ENCODE results near the gene SORL1.
"Not testable (repeated sequence)": the region's sequence is repeated elsewhere in the genome, so short reads cannot be mapped to it uniquely, and the experiment has no call there.

SORL1 gene

DNA sequence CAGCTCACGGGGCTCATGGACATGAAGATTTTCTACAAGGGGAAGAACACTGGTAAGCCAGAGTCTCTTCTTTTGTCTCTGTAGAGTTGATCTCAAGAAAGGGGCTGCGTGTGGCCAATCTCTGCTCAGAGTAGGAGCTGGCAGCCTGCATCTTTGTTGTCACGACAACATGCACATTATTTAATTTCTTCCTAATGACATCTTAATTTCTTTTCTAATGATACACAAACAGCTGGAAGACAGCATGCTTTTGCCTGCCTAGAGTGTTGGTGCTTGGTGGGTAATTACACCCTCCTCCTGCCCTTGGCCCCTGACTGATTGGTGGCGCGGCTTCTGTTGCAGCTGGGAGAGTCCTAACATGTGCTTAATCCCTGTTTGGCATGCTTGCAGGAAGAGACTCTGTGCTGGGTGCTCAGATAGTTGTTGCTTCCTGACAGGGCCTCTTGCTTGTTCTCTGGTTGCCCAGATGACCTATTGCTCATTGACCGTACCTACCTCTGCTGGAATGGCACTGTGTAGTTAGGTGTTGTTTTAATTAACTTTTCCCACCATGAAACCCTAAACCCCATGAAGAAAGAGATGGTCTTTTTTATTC, 107.6 kb downstream of the SORL1 start:
- DNase-seq: no peak

DNA sequence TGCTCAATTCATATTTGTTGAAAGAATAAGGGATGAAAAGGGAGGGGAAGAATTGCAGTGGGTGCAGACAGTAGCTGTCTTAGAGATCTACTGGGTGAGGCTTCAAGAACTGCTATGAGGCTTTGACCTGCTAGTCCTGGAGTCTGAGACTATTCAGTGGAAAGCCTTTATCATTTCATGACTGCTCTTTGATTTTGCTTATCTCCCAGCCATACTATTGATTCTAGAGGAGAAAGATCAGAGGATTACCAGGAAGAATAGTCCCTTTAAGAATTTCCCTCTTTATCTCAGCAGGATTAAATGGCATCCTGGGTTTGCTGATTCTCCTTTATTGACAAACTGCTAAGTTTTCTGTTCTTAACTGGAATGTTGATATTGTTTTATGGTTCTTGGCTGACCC, 108.1 kb downstream of the SORL1 start:
- no peak for DNase-seq

DNA sequence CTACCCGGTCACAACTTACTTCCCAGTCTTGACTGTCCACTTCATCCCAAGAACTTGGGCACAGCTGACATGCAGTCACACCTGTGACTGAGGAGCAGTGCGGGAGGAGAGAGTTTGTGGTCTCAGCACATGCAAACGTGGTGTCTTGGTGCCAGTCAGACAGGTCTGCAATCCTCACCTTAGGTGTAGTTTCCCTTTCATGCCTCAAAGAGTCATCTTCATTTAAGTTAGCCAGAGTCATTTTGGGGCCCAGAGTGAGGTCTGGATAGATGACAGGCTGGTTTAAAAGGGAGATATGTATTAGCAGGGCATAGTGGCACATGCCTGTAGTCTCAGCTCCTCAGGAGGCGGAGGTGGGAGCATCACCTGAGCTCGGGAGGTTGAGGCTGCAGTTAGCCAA, 109.1 kb downstream of the SORL1 start:
- DNase-seq: no peak

DNA sequence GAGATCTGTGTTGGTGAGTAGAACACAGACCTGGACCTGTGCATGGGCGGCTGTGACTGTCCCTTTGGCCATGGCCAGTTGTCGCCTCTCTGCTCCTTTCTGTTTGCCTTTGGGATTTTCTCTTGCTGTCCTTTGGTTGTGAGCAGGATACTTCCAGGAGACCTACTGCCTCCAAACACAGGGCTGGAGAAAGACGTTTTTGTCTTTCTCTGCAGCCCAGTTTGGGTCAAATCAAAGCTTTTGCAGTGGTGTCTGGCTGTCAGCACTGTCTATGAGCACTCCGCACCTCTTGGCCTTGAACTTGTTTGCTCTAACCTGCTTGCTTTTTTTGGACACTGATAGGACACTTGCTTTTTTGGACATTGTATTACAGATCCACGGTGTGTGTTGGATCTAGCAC, 109.6 kb downstream of the SORL1 start:
- no peak for DNase-seq

DNA sequence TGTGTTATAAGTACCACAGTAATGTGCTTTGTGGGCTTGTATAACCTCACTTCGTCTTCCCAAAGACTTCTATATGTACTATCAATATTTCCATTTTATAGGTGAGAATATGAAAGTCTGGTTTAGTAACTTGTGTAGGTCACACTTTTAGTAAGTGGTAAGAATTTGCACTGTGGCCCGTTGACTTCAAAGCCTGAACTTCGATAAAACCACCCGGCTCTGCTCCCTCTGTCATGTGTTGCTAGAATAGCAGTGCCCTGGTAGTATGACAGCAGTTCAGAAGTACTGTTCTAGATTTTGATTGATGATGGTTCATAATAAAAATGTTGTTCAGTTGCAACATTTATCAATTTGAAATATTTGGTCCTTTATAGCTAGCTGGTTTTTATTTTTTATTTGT, 110.9 kb downstream of the SORL1 start:
- DNase-seq: no peak

DNA sequence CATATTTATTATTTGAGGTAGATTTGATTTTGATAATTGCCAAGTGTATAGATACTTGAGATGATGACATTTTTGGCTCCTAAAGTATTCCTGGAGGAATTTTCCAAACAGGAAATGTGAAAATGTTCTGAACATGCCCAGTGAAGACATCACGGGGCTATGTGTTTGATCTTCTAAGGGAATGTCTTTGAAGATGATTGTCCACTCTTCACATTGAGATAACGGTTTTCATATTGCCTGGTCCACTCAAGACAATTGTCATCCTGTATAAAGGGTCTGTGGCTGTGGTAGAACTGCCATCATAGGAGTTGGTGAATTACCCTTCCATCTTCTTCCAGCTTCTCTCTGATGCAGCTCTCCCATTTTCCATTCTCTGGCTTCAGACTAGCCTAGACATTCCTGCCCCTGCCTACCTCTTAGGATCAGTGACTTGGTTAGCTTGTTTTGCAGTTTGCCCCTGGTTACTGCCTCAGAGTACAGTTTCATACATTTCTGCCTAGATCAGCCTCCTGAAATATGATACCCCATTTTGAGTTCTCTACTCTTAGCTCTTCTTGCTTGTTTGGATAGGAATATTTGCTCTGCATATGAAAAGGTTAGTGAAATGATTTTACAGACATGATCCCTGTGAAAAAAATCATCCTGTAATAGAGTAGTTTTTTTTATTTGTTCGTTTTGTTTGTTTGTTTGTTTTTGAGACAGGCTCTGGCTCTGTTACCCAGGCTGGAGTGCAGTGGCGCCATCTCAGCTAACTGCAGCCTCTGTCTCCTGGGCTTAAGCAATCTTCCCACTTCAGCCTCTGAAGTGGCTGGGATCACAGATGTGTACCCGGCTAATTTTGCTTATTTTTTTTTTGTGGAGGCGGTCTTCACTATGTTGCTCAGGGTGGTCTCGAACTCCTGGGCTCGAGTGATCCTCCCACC, 112.0 kb downstream of the SORL1 start:
- DNase-seq: no peak

DNA sequence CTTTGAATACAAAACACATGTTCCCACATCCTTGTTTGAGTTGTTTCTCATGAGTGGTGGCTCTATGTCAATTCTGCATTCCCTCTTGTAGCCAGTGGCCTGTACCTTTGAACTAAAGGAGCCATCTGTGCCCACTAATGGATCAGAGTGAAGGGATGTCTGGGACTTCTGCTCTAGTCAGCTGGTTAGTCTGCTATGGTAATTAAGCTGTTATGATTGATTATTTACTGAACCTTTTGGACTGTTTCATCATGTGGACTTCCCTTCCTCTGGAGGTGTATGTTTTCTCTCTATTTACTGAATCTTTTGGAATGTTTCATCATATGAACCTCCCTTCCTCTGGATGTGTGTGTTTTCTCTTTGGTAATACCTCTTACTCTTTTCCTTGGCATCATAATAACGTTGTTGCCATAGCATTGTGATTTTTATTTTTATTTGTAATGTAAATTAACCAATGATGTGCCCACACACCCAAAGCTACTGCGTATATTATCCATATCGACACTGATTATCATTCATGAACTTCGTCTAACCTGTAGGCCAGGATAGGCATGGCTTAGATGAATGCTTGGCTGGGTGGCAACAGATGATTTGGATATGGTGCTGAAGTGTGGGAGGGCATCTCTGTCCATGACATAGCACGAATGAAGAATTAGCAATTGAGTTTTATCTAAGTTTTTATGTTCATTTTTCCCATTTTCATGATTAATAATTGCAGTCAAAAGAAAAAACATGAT, 113.0 kb downstream of the SORL1 start:
- DNase-seq: no peak

DNA sequence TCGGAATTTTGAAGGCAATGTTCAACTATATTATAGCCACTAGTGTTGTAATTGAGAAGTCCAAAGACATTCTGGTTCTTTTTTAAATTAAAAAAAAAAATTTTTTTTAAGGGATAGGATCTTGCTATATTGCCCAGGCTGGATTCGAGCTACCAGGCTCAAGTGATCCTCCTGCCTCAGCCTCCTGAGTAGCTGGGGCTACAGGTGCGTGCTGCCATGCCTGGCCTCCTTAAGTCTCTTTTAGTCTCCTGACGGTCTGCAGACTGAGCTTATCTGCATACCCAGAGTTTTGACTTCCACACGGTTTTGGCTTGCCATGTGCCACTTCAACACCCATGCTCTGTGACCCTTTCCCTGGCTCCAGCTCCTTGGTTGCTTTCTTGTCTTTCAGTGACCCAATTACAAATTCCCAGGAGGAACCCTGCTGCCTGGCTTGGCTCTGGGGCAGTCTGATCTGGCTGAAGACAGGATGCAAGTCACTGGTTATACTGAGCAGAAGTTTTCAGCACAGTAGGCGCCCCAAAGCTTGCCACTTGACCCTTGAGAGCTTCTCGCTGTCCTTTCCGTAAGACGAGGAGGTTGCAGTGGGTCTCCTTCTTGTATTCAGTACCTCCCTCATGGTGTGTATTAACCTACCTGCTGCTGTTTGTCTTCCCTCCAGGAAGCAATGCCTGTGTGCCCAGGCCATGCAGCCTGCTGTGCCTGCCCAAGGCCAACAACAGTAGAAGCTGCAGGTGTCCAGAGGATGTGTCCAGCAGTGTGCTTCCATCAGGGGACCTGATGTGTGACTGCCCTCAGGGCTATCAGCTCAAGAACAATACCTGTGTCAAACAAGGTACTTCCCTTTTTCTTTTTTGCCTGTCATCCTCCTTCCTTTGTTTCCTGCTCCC, 114.4 kb downstream of the SORL1 start:
- DNase-seq: peak in 12 of 56 donors; percentile 9 to 41 (median 20)

DNA sequence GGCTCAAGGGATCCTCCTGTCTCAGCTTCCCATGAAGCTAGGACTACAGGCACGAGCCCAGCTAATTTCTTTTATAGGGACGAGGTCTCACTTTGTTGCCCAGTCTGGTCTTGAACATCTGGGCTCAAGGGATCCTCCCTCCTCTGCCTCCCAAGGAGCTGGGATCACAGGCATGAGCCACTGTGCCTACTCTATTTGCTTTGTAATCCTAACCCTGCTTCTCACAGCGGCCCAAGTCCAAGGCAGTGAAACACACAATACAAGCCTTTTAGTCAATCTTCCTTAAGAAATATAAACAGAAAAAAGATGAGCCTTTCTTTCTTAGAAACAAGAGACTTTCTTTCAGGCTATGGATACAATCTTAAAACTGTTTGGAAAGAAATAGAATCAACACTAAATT, 115.9 kb downstream of the SORL1 start:
- no peak for DNase-seq

DNA sequence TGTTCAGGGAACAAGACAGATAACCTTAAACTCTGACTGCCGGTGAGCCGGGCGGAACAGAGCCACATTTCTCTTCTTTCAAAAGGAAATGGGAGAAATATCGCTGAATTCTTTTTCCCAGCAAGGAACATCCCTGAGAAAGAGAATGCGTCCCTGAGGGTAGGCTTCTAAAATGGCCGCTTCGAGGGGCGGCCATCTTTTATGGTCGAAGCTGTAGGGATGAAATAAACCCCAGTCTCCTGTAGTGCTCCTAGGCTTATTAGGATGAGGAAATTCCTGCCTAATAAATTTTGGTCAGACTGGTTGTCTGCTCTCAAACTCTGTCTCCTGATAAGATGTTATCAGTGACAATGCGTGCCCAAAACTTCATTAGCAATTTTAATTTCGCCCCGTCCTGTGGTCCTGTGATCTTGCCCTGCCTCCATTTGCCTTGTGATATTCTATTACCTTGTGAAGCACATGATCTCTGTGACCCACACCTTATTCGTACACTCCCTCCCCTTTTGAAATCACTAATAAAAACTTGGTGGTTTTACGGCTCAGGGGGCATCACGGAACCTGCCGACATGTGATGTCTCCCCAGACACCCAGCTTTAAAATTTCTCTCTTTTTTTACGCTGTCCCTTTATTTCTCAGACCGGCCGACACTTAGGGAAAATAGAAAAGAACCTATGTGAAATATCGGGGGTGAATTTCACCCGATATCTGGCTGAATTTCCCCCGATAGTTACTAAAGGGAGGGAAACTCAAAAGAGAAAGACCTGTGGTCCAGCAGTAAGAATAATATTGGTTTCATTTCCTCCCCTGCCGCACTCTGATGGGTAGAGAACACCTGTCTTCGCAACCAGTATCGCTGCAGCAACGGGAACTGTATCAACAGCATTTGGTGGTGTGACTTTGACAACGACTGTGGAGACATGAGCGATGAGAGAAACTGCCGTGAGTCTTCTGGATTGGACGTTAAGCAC, 117.5 kb downstream of the SORL1 start:
- not testable (repeated sequence) for DNase-seq

DNA sequence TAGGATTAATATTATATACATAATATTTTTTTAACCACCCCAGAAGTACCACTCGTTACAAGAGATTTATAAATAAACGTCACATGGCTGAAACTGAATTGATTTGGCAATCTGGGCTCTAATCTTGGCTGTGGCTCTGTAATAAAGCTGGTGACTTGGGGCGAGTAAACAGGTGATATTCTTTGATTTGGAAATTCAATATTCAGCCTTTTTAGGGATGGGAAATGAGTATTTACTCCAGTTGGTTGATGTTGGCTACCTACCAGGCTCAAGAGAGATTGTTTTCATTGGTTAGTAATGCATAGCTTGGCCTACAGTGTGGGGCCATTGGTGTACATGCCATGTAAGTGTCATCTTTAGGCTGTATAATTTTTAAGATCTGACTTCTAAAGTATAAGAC, 118.3 kb downstream of the SORL1 start:
- DNase-seq: no peak

DNA sequence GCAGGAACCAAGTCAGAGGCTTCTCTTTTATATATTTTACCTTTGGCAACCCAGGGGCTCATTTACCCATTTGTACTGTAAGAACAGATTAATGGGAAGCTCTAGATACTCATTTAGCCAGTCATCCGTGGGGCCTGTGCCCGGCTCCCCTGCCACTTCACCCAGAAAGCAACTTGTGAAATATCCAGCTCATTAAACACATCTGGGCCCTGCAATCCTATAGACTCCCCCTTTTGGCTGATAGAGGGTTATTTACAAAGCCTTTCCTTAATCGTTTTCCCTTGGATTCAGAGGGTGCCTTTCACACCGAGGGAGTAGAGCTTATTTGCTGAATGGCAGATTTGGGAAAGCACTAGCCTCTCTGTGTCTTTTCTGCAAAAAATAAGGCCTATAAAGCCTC, 119.4 kb downstream of the SORL1 start:
- DNase-seq: no peak

DNA sequence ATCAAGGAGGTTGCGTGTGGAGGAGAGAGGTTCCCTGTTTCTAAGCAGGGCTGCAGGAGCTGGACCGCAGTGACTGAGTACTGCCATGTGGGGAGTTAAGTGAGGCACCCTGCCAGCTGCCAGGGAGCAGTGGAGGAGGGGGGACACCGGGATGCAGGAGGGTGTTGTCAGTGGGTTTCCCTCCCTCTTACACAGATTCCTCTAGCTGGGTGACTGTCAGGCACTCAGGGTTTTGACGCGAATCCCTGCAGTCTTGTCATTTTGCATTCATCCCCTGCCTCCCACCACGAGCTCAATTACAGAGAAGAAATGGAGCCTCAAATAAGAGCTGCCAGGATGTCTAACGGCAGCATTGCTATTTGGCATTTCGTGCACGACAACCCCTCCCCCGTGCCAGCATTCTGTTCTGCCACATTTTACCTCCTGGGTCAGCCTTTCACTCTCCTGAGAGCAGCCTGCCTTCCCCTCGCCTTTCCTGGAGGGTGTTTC, 120.5 kb downstream of the SORL1 start:
- DNase-seq: peak in 47 of 56 donors; percentile 14 to 87 (median 55)

DNA sequence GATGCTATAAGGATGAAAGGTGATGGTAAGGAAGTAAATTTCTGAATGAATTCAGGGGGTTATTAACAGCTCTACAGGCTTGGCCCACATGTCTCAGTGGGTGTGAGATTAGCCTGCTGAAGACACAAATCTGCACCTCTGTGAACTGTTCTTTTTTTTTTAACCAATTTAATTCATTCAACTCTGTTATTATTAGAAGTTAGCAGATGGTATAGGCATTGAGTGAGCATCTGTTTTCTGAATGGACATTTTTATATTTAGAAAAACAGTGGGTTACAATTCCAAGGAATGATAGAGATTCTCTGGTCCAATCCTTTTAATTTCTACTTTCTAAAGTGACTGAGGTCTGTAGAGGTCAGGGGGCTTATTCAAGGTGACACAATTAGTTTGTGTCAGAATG, 122.7 kb downstream of the SORL1 start:
- DNase-seq: no peak

DNA sequence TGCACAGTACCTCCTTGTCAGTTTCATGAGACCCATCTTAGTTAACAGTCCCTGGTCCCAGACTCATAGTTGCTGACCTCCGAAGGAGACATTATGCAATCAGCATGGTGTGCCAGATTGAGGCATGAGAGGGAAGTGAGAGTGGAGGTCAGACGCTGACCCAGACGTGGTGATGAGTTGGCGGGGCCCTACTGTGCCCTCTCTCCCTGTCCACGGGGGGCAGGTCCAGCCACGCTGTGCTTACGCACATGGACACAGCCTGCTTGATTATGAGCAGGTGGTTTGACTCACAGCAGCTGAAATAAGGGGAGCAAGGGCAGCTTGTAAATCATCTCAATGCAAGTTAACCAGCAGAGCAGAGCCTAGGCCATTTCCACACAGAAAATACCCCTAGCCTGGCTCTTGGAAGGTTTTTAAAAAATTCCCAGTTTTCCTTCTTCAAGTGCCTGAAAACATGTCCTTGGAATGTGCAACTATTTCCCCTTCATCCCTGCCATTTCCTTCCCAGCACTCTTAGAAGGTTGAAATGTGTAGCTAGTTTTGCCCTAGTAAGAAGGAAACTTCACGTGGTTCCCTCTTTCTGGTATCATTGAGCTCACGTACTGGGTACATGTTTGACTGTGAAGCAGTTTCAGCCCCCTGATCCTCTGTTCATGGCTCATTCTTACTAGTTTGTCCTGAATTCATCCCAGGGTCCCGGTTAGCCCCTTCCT, 123.3 kb downstream of the SORL1 start:
- DNase-seq: peak in 41 of 56 donors; percentile 9 to 70 (median 32)

DNA sequence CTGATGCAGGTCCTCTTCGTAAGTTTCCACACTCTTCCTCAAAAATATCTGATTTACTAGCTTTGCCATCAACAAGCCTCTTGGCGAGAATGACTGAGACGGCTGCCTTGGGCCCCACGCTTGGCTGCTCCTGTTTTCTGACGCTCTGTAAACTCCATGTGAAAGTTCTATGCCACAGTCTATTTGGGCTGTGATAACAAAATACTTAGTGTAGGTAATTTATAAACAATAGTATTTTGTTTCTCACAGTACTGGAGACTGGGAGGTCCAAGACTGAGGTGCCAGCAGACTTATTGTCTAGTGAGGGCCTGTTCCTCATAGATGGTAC, 123.8 kb downstream of the SORL1 start:
- no peak for DNase-seq

DNA sequence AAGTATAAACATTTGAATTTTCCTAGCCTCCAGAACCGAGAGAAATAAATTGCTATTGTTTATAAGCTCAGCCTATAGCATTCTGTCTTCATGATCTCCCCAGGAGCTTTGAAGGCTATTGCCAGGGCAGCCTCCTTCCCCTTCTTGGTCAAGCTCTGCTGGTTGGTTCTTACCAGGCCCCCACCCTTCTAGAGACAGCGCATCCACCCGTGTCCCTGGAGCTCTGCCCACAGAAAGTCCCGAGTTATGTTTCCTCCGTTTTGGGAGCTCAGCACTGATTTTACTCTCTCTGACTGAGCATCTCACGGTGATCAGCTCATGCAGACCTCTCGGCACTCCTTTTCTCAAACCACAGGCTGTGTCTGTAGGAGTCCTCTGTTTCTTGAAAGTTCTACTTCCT, 124.4 kb downstream of the SORL1 start:
- DNase-seq: peak in 3 of 56 donors; percentile 10 to 26 (median 12)

DNA sequence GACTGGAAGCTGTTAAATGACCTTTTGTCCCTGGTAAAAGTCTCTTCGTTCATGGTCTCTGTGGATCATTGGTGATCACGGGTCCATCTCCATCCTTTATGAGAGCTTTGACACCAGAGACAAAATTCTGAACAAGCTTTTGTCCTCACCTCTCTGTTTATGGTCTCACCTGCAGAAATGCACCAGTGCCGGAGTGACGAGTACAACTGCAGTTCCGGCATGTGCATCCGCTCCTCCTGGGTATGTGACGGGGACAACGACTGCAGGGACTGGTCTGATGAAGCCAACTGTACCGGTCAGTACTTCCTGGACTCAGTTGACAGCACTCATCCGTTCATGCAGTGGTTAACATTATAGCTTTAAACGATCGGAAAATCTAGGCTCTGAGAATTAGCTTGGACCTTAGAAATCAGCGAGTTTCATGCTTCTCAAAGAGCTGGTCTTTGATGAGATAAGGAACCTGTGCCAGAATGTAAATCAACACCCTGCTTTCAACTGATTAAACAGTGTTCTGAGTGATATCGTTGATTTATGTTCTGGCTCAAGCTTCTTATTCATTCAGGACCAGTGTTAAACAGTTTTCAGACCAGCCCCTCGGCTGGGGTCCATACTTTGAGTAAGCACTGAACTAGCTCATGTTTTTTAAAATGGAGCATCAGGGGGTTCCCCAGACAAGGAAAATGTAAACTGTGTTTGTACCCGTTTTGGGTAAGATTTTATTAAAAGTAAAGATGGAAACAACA, 125.2 kb downstream of the SORL1 start:
- no peak for DNase-seq

Measured in nucleus accumbens (tissue), 56 donors.